Activated gamma-delta T cell (primary cell): ENCODE data around the gene KDF1.
"Not testable (repeated sequence)": the region's sequence is repeated elsewhere in the genome, so short reads cannot be mapped to it uniquely, and the experiment has no call there.

ENCODE experiments used
- DNase-seq: peaks from one replicate; lab custom pipeline; 2025; lab: John Stamatoyannopoulos, UW

Gene KDF1

DNA sequence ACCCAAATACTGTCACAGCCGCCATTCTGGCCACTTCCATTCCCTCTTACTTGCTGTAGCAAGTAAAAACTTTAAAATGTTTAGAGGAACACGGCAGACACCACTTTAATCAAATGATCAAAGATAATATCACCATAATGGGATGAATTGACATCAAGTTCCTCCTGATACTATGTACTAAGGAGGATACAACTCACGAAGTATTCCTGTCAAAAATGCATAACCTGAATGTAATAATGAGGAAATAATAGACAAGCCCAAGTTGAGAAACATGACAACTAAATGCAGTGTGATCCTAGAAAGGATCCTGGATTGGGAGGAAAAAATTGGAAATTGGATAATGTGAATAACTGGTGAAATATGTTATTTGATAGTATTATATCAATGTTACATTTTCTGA lies 3.9 kb downstream of the KDF1 start:
- no peak for DNase-seq

DNA sequence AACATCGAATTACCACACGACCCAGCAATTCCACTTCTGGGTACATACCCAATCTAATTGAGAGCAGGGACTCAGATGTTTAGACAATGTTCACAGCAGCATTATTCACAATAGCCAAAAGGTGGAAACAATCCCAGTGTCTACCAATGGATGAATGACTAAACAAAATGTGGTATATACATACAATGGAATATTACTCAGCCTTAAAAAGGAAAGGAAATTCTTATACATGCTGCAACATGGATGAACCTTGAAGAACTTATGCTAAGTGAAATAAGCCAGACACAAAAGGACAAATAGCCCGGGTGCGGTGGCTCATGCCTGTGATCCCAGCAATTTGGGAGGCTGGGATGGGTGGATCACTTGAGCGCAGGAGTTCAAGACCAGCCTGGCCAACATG lies 6.9 kb downstream of the KDF1 start:
- no peak for DNase-seq

DNA sequence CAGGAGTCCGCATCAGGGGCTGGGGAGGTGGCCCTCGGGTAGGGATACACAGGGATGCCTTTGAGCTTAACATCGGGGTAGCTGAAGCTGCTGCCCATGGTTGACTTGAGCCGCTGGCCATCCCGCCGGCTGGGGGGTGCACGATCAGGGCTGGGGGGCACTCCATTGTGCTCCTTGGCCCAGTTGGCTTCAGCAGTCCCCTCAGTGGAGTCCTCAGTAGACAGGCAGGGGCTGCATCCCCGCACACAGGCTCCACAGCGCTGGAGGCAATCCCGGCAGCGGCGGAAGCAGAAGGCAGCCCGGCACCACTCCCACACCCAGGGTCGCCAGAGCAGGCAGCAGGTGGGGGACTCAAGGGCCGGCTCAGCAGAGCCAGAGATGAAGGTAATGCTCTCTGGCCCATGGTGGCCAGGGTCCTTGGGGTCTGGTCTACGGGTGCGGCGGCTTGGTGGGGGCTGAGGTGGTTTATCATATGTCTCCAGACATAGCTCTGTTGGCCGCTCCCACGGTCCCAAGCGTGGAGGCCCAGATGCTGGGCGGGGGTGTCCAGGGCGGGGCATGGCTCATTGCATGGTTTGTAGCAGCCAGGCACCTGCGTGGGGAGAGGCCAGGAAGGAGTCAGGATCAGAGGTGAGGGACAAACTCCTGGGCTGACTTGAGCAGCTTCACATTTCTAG lies 8.3 kb downstream of the KDF1 start:
- no peak for DNase-seq

DNA sequence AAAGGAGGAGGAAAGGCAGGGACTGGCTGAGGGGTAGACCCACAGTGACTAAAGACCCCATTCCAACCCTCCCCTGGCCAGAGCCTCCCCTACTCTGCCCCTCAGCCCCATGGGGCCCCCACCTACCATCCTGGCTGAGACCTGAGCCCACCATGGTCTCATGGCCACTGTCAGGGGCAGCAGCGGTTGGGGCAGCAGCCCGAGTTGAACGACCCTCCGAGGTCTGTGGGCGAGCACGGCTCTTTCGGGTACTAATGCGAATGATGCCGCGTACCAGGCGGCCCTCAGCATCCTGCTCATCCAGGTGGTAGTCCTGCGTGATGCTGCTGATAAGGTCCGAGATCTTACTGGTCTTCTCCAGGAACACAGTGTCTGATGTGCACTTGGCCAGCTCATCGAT lies 9.1 kb downstream of the KDF1 start:
- DNase-seq, result no peak

DNA sequence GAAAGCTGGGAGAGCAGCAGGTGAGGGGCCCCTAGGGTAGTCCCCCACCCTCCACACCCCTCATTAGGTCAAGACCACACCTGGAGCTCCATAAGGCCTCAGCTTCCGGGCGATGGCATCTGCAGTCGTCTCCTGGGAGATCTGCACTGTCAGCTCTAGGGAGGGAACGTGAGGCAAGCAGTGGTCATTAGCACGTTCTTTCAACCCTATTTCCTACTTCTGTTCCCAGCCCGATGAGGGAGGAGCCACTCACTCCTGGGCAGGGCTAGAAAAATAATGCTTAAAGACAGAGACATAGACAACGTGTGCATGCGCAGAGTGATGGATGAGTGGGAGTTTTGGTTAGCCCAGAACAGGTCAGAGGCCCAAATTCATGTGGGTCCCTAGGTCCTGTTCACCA lies 9.7 kb downstream of the KDF1 start:
- no peak for DNase-seq

DNA sequence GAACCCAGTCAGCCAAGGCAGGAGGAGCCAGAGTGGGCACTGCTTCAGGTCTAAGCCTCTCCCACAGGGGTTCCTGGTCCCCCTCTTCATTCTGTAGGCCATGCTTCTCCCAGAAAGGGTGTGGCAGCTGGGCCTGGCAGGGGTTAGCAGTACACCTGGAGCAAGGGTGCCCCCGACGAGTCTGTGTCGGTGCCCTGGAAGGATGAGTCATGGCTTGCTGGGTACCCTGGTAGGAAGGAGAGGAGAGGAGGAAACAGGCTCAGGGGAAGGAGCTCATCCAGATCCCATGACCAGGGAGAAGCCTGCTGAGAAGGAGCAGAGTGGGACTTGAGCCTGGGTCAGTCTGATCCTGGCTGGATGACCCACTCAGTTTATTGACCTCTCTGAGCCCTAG lies 10.3 kb downstream of the KDF1 start:
- DNase-seq, result no peak

DNA sequence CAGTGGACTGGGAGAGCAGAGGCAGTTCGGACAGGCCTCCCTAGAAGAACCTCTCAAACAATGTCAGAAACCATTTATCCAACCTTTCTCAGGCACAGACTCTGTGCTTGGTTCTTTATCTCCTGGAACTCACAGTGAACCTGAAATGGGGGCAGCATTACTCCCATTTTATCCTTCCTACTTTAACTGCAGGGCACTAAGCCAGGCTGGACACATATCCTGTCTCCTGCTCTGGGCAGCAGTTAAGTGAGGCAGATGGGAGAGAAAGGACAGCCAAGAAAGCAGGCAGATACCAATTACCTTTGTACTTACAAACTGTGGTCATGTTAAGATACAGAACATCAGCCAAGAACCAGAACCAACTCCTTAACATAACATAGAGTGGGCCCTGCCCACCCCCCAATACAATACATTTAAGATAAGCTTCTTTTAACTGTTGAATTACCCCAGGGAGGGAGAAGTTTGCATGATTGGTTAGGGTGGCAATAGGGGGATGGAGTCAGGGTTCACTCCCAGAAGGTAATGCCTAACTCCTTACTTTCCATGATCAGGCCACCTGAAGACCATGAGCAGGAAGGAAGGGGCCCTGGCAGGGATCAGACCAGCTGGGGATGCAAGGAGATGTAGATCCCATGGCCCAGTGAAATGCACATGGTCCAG lies 10.9 kb downstream of the KDF1 start:
- DNase-seq, result no peak

DNA sequence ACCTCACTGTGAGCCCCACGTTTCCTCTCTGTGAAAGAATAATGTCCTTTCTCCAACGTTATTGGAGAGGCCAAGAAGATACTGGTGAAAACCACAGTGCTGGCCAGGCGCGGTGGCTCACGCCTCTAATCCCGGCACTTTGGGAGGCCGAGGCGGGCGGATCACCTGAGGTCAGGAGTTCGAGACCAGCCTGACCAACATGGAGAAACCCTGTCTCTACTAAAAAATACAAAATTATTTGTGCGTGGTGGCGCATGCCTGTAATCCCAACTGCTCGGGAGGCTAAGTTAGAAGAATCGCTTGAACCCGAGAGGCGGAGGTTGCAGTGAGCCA lies 11.6 kb downstream of the KDF1 start:
- DNase-seq, result not testable (repeated sequence)

DNA sequence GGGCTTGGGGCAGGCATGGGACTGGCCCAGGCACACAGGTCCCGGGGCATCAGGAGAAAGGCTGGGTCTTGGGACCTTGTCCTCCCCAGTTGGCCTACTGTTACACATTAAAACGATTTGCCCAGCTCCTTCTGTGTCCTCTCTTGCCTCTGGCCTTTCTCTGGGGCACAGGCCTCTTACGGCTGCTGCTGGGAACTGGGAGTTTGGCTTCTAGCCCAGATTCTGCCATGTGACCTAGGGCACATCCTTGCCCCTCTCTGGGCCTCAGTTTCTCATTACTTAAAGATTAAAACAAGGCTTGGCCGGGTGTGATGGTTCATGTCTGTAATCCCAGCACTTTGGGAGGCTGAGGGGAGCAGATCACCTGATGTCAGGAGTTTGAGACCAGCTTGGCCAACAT lies 14.0 kb downstream of the KDF1 start:
- DNase-seq, result no peak

DNA sequence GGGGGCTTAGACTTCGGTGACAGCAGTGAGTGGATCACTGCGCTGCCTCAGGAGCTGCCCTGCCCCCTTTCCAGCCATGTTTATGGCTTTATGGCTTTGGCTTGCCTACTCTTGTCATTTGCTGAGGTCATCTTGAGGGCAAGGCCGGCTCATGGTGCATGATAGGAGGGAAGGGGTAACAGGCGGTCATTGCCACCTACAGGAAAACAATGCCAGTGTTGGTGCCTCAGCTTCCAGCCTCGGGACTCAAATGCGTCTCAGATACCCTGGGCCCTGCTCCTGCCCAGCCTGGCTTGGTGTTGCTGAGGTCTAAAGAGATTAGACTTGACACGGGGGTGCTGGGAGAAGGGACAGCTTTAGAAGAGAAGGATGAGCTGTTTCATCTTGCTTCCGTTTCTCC lies 14.5 kb downstream of the KDF1 start:
- DNase-seq, result no peak

DNA sequence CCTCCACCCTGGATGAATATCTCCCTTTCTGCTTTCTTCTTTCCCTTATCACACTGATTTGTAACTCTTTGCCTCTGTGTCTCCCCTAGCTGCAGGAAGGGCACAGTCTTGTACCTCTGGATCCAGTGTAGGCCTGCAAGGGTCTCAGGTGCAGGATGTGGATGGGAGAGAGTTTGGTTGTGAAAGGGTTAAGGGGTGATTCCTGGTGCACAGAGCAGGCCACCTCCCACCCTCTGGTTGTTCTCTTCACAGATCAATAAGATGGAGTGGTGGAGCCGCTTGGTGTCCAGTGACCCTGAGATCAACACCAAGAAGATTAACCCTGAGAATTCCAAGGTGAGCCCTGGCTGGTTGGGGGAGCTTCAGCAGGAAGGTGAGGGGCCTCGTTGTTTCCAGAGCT lies 15.1 kb downstream of the KDF1 start:
- no peak for DNase-seq

DNA sequence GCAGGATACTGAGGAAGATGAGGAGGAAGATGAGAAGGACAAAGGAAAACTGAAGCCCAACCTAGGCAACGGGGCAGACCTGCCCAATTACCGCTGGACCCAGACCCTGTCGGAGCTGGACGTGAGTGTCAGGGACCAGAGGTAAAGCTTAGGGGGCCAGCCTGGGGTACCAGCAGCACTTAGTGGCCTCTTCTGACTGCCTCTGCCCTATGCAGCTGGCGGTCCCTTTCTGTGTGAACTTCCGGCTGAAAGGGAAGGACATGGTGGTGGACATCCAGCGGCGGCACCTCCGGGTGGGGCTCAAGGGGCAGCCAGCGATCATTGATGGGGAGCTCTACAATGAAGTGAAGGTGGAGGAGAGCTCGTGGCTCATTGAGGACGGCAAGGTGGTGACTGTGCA lies 17.6 kb downstream of the KDF1 start:
- no peak for DNase-seq

DNA sequence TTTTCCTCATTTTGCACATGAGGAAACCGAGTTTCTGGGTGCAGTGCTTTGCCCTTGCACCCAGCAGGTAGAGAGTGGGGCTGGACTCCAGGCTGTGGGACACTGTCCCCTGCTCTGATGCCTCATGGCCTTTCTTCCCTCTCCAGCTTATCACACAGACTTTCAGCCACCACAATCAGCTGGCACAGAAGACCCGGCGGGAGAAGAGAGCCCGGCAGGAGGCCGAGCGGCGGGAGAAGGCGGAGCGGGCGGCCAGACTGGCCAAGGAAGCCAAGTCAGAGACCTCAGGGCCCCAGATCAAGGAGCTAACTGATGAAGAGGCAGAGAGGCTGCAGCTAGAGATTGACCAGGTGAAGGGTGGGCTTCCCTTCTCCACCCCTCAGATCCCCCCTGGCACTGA lies 19.0 kb downstream of the KDF1 start:
- DNase-seq, result no peak

DNA sequence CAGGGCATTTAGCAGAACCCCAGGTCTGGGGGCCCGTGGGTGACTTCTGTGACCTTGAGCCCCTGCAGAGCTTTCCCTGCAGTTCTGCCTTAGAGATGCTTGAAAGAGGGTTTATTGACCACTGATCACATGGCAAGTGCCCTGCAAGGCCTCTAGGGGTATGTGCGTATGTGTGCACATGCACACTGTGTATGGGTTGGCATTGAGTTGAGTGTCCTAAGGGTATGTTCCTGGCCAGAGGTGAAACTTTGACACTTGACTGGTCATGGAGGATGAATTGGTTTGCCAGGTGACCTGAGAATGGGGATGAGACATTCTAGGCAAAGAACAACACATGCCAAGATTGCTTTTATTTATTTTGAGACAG lies 21.6 kb downstream of the KDF1 start:
- DNase-seq, result no peak

DNA sequence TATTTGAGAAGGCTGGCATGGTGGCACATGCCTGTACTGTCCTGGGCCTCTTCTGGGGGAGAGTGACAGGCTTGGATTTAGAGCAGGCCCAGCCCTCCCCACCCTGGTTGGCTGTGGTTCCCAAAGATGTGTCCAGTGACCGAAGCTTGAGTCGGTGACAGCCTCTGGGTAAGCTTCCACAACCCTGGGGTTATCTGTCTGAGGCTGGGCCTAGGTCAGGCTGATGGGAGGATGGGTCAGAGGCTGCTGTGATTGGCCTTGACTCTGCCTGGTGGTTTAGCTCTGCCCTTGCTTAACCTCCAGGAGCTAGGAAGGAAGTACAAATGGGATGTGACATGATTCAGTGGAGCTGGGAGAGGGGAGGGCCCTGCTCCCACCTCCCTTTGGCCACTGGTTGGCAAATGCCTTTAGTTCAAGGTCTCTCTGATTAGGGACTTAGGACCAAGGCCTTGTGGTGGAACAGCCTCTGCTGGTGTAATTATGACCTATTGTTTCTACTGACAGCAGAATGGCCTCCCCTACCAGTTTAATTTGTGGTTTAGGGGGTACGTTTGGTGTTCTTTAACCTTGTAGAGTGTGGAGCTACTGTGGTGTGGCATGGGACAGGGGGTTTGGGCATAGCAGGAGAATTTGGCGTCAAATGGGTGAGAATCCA lies 22.1 kb downstream of the KDF1 start:
- no peak for DNase-seq

DNA sequence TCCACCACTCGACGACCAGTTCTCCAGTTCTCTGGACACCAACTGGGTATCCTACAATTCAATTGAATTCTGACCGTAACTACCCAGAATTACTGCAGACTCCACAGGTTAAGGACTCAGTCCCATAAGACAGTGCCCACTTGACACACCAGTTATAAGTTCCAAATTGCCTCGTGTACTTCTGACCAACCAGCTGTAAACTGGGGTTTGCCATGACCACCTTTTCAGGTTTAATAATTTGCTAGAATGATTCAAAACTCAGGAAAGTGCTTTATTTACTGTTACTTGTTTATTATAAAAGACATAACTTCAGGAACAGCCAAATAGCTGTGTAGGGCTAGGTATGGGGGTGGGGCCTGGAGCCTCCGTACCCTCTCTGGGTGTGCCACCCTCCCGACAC lies 23.4 kb downstream of the KDF1 start:
- no peak for DNase-seq

DNA sequence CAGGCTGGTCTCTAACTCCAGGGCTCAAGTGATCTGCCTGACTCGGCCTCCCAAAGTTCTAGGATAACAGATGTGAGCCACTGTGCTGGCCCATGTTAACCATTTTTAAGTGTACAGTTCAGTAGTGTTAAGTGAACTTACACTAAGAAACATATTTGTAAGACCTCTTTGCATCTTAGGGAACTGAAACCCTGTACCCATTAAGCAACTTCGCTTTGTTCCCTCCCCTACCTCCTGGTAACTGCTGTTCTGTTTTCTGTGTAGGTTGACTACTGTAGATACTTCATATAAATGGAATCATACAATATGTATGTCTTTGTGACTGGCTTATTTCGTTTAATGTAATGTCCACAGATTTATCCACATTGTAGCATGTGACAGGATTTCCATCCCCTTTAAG lies 27.7 kb downstream of the KDF1 start:
- DNase-seq, result no peak

DNA sequence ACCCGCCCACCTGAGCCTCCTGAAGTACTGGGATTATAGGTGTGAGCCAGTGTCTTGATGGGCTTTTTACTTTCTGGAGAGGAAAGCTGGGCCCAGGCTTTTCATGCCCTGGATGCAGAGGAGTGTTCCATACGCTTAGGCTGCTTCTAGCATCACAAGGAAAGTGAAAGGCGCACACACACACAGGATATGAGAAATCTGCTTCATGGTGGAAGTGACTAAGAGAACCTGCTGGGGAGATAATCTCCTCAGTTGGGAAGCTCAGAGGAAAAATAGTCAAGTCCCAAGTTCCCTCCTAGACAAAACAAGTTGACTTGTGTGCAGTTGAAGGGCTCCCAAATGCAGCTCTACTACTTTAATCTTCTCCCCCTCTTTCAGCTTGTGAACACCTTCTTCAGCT lies 36.6 kb downstream of the KDF1 start:
- no peak for DNase-seq

DNA sequence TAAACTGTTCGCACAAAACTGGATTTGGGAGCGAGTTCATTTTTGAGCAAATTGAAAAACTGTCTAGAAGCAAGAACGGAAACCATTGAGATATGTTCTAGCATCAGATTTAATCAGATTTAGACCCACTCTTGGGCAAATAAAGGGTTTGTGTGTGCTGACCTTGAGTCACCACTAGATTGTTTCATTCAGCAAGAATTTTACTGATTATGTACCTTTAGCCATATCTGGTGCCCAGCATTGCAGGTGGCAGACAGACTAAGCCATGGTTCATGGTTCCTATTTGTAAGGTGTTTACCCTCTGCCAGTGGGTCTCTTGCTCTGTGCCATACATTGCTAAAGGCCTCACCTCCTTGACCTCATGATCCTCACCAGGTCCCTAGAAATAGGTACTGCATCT lies 37.4 kb downstream of the KDF1 start:
- DNase-seq, result no peak

DNA sequence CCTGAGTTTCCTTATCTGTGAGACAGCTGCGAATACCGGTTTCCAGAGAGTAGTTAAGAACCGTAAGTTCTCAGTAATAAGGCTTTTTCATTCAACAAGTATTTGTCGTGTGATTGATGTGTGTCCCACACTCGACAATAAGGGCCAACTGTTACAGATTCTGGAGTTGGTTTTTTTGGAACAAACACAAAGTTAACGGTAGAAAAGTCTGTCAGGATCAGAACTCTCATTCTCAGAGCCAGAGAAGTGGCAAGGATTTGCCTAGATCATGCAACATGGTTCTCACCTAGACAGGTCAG lies 37.9 kb downstream of the KDF1 start:
- DNase-seq, result no peak

DNA sequence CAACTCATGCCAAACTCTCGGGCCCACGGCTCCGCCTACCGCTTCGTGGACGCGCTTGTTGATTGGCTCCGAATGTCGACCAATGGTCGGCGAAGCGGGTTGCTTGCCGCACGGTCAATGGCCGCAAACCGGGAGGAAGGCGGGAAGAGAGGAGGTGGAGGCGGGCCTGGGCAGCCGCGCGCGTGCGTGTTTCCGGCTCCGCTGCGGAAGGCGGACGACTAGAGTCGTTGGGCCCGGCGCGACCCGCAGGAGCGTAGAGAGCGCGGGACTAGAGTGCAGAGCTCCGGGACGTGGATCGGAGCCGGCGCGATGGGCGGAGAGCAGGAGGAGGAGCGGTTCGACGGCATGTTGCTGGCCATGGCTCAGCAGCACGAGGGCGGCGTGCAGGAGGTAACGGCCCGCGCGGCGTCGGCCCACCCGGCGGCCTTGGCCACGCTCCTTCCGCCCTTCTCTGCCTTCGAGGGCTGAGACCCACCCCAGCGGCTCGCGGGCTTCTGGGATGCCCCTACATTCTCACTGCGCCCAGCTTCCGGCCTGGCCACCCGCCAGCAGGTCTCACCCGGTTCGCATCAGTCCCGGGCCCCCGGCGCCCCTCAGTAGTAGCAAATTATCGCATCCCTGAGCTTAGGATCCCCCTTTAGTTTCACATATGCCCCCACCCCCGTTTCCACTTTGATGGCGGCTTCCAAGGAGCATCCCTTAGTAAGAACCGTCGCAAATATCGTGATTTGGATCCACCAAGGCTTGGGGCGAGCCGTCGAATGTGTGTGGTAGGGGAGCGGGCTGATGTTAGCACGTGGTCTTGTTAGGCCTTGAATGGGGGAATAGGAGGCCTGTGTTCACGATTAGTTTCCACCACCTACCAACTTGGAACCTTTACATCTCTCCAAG lies 38.5 kb downstream of the KDF1 start, which contains the start of gene NUDC:
Gene NUDC, plus strand, starts transcription at position 204 of the 891 bp plus-strand sequence. Its CDS starts 106 bp downstream, at position 310.
- DNase-seq, result peak; percentile 90

DNA sequence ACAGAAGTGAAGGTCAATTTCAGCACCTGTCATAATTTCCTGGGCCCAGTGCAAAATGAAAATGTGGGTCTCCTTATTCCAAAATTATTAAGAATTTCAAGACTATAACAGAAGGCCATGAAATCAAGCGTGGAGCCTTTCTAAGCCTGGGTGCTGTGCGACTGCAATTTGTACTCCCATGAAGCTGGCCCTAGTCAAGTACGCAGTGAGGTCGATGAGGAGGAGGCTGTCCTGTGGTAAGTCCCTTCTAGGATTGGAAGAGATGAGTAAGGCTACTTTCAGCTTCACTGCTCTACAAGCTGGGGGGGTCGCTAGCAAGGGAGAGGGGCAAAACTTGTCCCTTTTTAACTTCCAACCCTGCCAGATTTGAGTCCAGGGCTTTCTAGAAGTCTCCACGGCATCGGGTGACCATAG lies 39.1 kb downstream of the KDF1 start:
- no peak for DNase-seq
